Measurements from ENCODE around the gene KLF15. TPM values are rescaled to one million over a fixed set of nuclear protein-coding genes. Genes with fewer than 3 reads are reported as not detected.
"Not testable (repeated sequence)": the region's sequence is repeated elsewhere in the genome, so short reads cannot be mapped to it uniquely, and the experiment has no call there.

Gene KLF15
- total and polyA plus RNA-seq, 9 of the 15 experiments (the other 6 are each of a cell fraction or from before 2014, with no cell fraction given) = 0.08 to 4.8 (median 1.2) TPM

- no peak for TF ChIP-seq ZBTB49 (CRISPR knock-in tag; IDR thresholded peaks at IDR 0.05; ENCODE audit: borderline replicate concordance)
Observed at GRCh38 chr3:126337980-126338651, 19.1 kb downstream of the KLF15 start (continued).

GRCh38 chr3:126331812-126332336 is 25.3 kb downstream of the KLF15 start:
- H3K79me2 ChIP-seq (ENCODE audit: control insufficient read depth, insufficient read depth, low read length); H3K4me3 ChIP-seq; in situ Hi-C loops (cut with MboI); H3K9me1 ChIP-seq (ENCODE audit: control insufficient read depth, insufficient read depth, low read length); intact Hi-C loops (cut with micrococcal nuclease); H3K9ac ChIP-seq (ENCODE audit: insufficient read depth in 1 of 2, low read depth in 2 of 2, low read length in 2 of 2); H3K9me3 ChIP-seq (replicated peaks; ENCODE audit: control insufficient read depth, insufficient read depth, low read depth, low read length); POLR2A ChIA-PET; FAIRE-seq; H4K20me1 ChIP-seq (replicated peaks; ENCODE audit: control insufficient read depth, insufficient read depth, low read length); H3K27ac ChIP-seq (ENCODE audit: extremely low read depth, low read depth, low read length); H3K4me1 ChIP-seq (replicated peaks in 1 of 2; ENCODE audit: control insufficient read depth in 2 of 2, insufficient read depth in 2 of 2, low read length in 2 of 2); BruUV-seq (replicated peaks); H2AFZ ChIP-seq (ENCODE audit: low read depth, low read length); H3K4me2 ChIP-seq (ENCODE audit: insufficient read depth, low read length); H3K36me3 ChIP-seq (ENCODE audit: control insufficient read depth, insufficient read depth, low read length); H3K27me3 ChIP-seq (ENCODE audit: control insufficient read depth in 2 of 2, insufficient read depth in 2 of 2, low read length in 2 of 2); CTCF ChIA-PET (ENCODE audit: low intra/inter-chr PET ratio); ATAC-seq: not testable (repeated sequence)
- peak; percentile 34 to 81; a peak in 2 of 4 replicates for TF ChIP-seq FOXA3 (CRISPR knock-in tag; conservative IDR thresholded peaks at IDR 0.05 in 1 of 2, IDR thresholded peaks at IDR 0.05 in 1 of 2)
- DNase-seq (ENCODE audit: extremely low read depth in 1 of 4, low spot score in 3 of 4) = peak in 1 of 4 experiments; percentile 11
- WGBS (ENCODE audit: insufficient coverage, low coverage, missing lambda C conversion rate) = 0% methylated on average over 4 of the region's 15 CpGs
